A172 (cell line): ENCODE measurements around the gene CCDC137. TPM values are rescaled to one million over a fixed set of nuclear protein-coding genes. Genes with fewer than 3 reads are reported as not detected.
A peak's percentile ranks its signal among the peaks of the same experiment; 100 is the strongest.

Experiments
- DNase-seq: peaks from one replicate; pipeline ENCODE4 v3.0.0-alpha.2; 2015; ENCODE audit warnings: low spot score
- total RNA-seq: library from RNA; depleted of rRNA; stranded (reverse); fragments of >200 nt; shearing (Covaris generic); gene quantifications from 2 replicates; pipeline ENCODE4 v1.2.3, GENCODE V29; 2014; rRNA removed

CCDC137 gene
- total RNA-seq, 1 experiment from 2014 or later: 18.5 TPM

GRCh38 chr17:81715872-81716673 is 49.5 kb downstream of the CCDC137 start:
- no peak for DNase-seq

DNA sequence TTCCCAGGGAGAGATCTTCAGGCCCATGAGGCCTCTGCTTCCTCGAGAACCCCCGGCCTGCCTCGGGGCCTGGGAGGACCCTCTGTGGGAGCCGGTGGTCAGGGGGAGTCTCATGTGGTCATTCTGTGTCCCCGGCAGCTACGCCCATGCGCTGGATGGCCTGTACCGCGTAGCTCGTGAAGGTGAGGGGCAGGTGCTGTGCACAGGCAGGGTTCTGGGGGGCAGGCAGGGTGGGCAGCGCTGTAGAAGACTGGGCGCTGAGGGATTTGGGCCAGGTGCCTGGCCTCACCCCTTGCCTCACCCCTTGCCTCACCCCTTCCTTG is 50.1 kb downstream of the CCDC137 start:
- DNase-seq: no peak

GRCh38 chr17:81717049-81717765 is 50.7 kb downstream of the CCDC137 start:
- DNase-seq: no peak

DNA sequence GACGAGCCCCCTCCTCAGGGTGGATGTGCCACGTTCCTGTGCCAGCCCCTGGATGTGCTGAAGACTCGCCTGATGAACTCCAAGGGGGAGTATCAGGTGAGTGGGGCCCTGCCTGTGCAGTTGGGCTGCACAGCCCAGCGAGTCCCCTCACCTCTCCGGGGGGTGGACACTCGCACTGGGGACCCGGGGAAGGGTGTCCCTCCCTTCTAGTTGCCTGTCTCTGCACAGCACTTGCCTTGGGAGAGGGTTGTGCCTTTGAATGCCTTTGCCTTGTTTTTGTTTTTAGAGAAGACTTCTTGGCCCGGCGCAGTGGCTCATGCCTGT is 51.2 kb downstream of the CCDC137 start:
- no peak for DNase-seq

DNA sequence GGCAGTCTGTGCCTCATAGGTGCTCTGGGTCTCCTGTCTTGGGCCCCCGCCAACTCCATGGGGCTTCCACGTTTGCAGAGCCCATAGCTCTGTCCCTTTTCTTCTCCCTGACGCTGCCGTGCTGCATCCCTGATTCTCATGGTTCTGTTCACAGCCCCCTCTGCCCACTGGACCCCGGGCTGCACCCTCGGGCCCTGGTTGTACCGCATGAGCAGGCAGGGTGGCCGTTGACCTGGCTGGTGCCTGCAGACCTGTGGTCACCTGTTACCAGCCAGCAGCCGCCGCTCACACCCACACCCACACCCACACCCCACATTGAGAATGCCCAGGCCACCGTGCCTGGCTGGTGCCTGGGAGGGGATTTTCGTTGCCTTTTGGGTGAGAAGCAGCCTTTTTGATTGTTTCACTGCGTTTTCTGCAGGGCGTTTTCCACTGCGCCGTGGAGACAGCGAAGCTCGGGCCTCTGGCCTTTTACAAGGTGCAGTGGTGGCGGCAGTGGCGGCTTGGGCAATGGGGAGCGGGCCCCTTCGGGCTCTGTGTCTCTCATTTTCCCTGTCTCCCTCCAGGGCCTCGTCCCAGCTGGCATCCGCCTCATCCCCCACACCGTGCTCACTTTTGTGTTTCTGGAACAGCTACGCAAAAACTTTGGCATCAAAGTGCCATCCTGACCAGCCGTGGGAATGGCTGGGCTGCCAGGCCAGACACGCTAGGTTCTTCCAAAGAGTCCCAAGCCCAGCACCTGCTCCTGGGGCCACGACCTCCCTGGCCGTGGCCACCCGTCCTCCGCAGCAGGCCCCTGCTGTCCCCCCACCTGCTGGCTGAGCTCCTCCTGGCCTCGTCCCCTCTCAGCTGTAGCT is 53.1 kb downstream of the CCDC137 start:
- DNase-seq: no peak

- no peak for DNase-seq
Observed at GRCh38 chr17:81720267-81721071, 53.9 kb downstream of the CCDC137 start.

GRCh38 chr17:81722184-81723120 is 55.9 kb downstream of the CCDC137 start:
- DNase-seq: peak; percentile 47

Other genes with a start within 250 kb of the CCDC137 start
- gene ACTG1, start 153.9 kb upstream of the CCDC137 start, total RNA-seq: 5,134 and 6,456 TPM in 2 replicates
- 0.81 and 1.7 TPM in 2 replicates for gene FSCN2, start 138.4 kb upstream of the CCDC137 start, total RNA-seq
- gene FAAP100, start 114.4 kb upstream of the CCDC137 start, total RNA-seq: 29.7 and 39.9 TPM in 2 replicates
- gene NPLOC4, start 29.6 kb upstream of the CCDC137 start, total RNA-seq: 89.3 and 93.9 TPM in 2 replicates
- gene TSPAN10, start 29.5 kb upstream of the CCDC137 start, total RNA-seq: 5.7 and 6.8 TPM in 2 replicates
- gene PDE6G, start 10.2 kb upstream of the CCDC137 start, total RNA-seq: 1.1 and 2.0 TPM in 2 replicates
- gene OXLD1, start 132 bp upstream of the CCDC137 start, total RNA-seq: 42.0 and 58.8 TPM in 2 replicates
- 41.0 and 45.6 TPM in 2 replicates for gene ARL16, start 17.1 kb downstream of the CCDC137 start, total RNA-seq
- 144 and 199 TPM in 2 replicates for gene HGS, start 17.3 kb downstream of the CCDC137 start, total RNA-seq
- gene MRPL12, start 36.6 kb downstream of the CCDC137 start, total RNA-seq: 32.3 and 37.0 TPM in 2 replicates
- gene SLC25A10, start 45.5 kb downstream of the CCDC137 start, total RNA-seq: 81.5 and 101 TPM in 2 replicates
- gene GCGR, start 137.4 kb downstream of the CCDC137 start, total RNA-seq: not detected in 2 replicates
- gene MCRIP1, start 166.6 kb downstream of the CCDC137 start, total RNA-seq: 45.8 and 51.4 TPM in 2 replicates
- gene PPP1R27, start 168.3 kb downstream of the CCDC137 start, total RNA-seq: not detected in 2 replicates
- gene P4HB, start 193.8 kb downstream of the CCDC137 start, total RNA-seq: 1,091 and 1,235 TPM in 2 replicates
- gene ARHGDIA, start 204.6 kb downstream of the CCDC137 start, total RNA-seq: 173 and 183 TPM in 2 replicates
- gene ALYREF, start 224.8 kb downstream of the CCDC137 start, total RNA-seq: 376 and 393 TPM in 2 replicates
- gene ANAPC11, start 225.0 kb downstream of the CCDC137 start, total RNA-seq: 207 and 245 TPM in 2 replicates
- 0.77 and 1.8 TPM in 2 replicates for gene NPB, start 235.5 kb downstream of the CCDC137 start, total RNA-seq
- gene PCYT2, start 244.7 kb downstream of the CCDC137 start, total RNA-seq: 93.8 and 108 TPM in 2 replicates